BLaER1 (cell line): ENCODE results near the gene ADAM15.

Experiments
- H3K27ac ChIP-seq: shearing (Covaris generic); formaldehyde crosslinking; 2 replicates; pipeline ENCODE4 v1.8.1; 2022
- H3K27me3 ChIP-seq: shearing (Covaris generic); formaldehyde crosslinking; 2 replicates; pipeline ENCODE4 v1.8.1; 2022
- H3K36me3 ChIP-seq: shearing (Covaris generic); formaldehyde crosslinking; 2 replicates; pipeline ENCODE4 v1.8.1; 2022
- H3K4me1 ChIP-seq: shearing (Covaris generic); formaldehyde crosslinking; 2 replicates; pipeline ENCODE4 v1.8.1; 2022
- H3K4me2 ChIP-seq: shearing (Covaris generic); formaldehyde crosslinking; 2 replicates; pipeline ENCODE4 v1.8.1; 2022
- H3K4me3 ChIP-seq: shearing (Covaris generic); formaldehyde crosslinking; 2 replicates; pipeline ENCODE4 v1.8.1; 2022
- H3K9ac ChIP-seq: shearing (Covaris generic); formaldehyde crosslinking; 2 replicates; pipeline ENCODE4 v1.8.1; 2022
- H3K9me3 ChIP-seq: shearing (Covaris generic); formaldehyde crosslinking; 2 replicates; pipeline ENCODE4 v1.8.1; 2022
- H4K20me1 ChIP-seq: shearing (Covaris generic); formaldehyde crosslinking; 2 replicates; pipeline ENCODE4 v1.8.1; 2022
- Cebpa-rat ChIP-seq: shearing (Covaris generic); IDR thresholded peaks from 2 replicates; pipeline ENCODE4 v1.8.1; 2022

Gene ADAM15

DNA sequence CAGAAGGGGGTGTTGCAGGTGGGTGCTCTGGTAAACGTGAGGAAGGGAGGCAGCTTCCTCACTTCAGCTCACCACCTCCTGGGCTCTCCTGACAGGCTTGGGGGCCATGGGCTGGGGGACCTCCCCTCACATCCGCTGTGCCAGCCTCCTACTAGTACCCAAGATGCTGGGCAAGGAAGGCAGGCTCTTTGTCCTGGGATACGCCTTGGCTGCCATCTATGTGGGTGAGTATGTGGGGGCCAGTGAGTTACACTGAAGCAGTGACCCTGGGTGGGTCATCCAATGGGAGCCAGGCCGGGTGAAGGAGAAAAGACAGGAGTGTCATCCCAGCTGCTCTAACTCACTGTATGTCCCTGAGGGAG is 11.8 kb upstream of the ADAM15 start:
- Histone ChIP-seq H3K4me3 (no peak overlapping the region), H3K9me3 (no peaks in the 10 kb centered on the region), H3K27me3 (no peaks in the 10 kb centered on the region), H3K36me3 (no peaks in the 10 kb centered on the region), H3K9ac (no peak overlapping the region), H3K4me2 (peak overlapping the region; percentile 66), H3K4me1 (peaks cover 54% of the 10 kb centered on the region), H4K20me1 (no peaks in the 10 kb centered on the region), H3K27ac (no peak overlapping the region)
- TF ChIP-seq Cebpa-rat, result no peak

- H3K9me3 ChIP-seq, result no peaks in the 10 kb centered on the region
- H3K4me2 ChIP-seq, result peak overlapping the region; percentile 56
- H4K20me1 ChIP-seq, result no peaks in the 10 kb centered on the region
- H3K36me3 ChIP-seq, result no peaks in the 10 kb centered on the region
- H3K27me3 ChIP-seq, result no peaks in the 10 kb centered on the region
- H3K4me1 ChIP-seq, result peaks cover 67% of the 10 kb centered on the region
- H3K27ac ChIP-seq, result no peak overlapping the region
- H3K4me3 ChIP-seq, result no peak overlapping the region
- no peak for TF ChIP-seq Cebpa-rat
- no peak overlapping the region for H3K9ac ChIP-seq
These were observed 10.6 kb upstream of the ADAM15 start for GRCh38 chr1:155040358-155041093.

GRCh38 chr1:155042789-155043188 is 8.3 kb upstream of the ADAM15 start:
- H3K4me2 ChIP-seq, result peak overlapping the region; percentile 59
- H3K4me3 ChIP-seq, result no peak overlapping the region
- no peaks in the 10 kb centered on the region for H4K20me1 ChIP-seq
- H3K36me3 ChIP-seq, result no peaks in the 10 kb centered on the region
- no peak overlapping the region for H3K27ac ChIP-seq
- H3K9ac ChIP-seq, result no peak overlapping the region
- no peaks in the 10 kb centered on the region for H3K27me3 ChIP-seq
- peaks cover 67% of the 10 kb centered on the region for H3K4me1 ChIP-seq
- no peak for TF ChIP-seq Cebpa-rat
- H3K9me3 ChIP-seq, result no peaks in the 10 kb centered on the region

DNA sequence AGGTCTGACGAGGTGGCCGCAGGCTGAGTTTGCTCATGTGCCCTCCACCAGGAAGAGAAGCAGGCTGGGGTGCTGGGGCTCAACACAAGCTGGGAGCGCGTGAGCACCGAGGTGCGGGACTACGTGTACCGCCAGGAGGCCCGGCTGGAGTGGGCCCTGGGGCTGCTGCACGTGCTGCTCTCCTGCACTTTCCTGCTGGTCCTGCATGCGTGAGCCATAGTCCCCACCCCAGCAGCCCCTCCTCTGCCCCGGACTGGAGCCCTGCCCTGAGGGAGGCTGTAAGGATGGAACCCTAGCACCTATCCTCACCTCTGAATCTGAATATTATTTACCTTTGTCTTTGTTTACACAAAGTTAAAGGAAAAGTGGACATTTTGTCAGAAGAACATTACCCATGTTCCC is 7.8 kb upstream of the ADAM15 start:
- H3K9me3 ChIP-seq, result no peaks in the 10 kb centered on the region
- no peak for TF ChIP-seq Cebpa-rat
- no peak overlapping the region for H3K27ac ChIP-seq
- H3K36me3 ChIP-seq, result no peaks in the 10 kb centered on the region
- H3K4me1 ChIP-seq, result peaks cover 66% of the 10 kb centered on the region
- no peaks in the 10 kb centered on the region for H4K20me1 ChIP-seq
- H3K9ac ChIP-seq, result no peak overlapping the region
- H3K4me2 ChIP-seq, result peak overlapping the region; percentile 59
- H3K4me3 ChIP-seq, result no peak overlapping the region
- no peaks in the 10 kb centered on the region for H3K27me3 ChIP-seq

GRCh38 chr1:155043793-155044192 is 7.3 kb upstream of the ADAM15 start:
- Histone ChIP-seq H3K4me2 (peak overlapping the region; percentile 59), H3K4me1 (peaks cover 61% of the 10 kb centered on the region), H3K27ac (no peak overlapping the region), H3K4me3 (no peak overlapping the region), H3K36me3 (no peaks in the 10 kb centered on the region), H4K20me1 (no peaks in the 10 kb centered on the region), H3K27me3 (no peaks in the 10 kb centered on the region), H3K9ac (no peak overlapping the region), H3K9me3 (no peaks in the 10 kb centered on the region)
- TF ChIP-seq Cebpa-rat, result no peak

DNA sequence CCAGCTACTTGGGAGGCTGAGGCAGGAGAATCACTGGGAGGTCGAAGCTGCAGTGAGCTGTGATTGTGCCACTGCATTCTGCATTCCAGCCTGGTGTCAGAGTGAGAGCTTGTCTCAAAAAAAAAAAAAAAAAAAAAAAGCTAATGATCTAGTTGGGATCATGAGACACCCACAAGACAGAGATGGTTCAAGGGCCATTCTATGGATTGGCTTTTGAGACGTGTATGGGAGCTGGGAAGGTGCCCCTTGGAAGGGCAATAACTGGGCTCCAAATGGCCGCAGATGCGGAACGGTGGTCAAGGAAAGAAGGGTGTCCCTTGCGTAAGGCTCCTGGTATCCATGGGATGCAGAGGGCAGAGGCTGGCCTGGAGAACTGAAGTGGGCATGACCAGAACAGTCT is 6.8 kb upstream of the ADAM15 start:
- Histone ChIP-seq H3K4me1 (peaks cover 56% of the 10 kb centered on the region), H3K27ac (no peak overlapping the region), H3K4me3 (no peak overlapping the region), H3K4me2 (peak overlapping the region; percentile 59), H3K27me3 (no peaks in the 10 kb centered on the region), H3K9me3 (no peaks in the 10 kb centered on the region), H3K36me3 (no peaks in the 10 kb centered on the region), H4K20me1 (no peaks in the 10 kb centered on the region), H3K9ac (no peak overlapping the region)
- TF ChIP-seq Cebpa-rat, result no peak

- Histone ChIP-seq H3K9me3 (no peaks in the 10 kb centered on the region), H4K20me1 (no peaks in the 10 kb centered on the region), H3K27me3 (no peaks in the 10 kb centered on the region), H3K36me3 (no peaks in the 10 kb centered on the region), H3K4me2 (peak overlapping the region; percentile 32), H3K4me3 (no peak overlapping the region), H3K4me1 (peaks cover 57% of the 10 kb centered on the region), H3K9ac (no peak overlapping the region), H3K27ac (no peak overlapping the region)
- TF ChIP-seq Cebpa-rat, result no peak
These were observed 6.1 kb upstream of the ADAM15 start for GRCh38 chr1:155044812-155045657.

GRCh38 chr1:155048449-155049334 is 2.4 kb upstream of the ADAM15 start:
- Histone ChIP-seq H4K20me1 (peaks cover 20% of the 10 kb centered on the region), H3K4me2 (no peak overlapping the region), H3K4me3 (no peak overlapping the region), H3K4me1 (peaks cover 47% of the 10 kb centered on the region), H3K9me3 (no peaks in the 10 kb centered on the region), H3K36me3 (peaks cover 1% of the 10 kb centered on the region; the same call in 1 of the 2 replicates), H3K9ac (no peak overlapping the region), H3K27ac (no peak overlapping the region), H3K27me3 (no peaks in the 10 kb centered on the region; the same call in 1 of the 2 replicates)
- TF ChIP-seq Cebpa-rat, result no peak

GRCh38 chr1:155049651-155050559 is 1.2 kb upstream of the ADAM15 start:
- H3K9me3 ChIP-seq, result no peaks in the 10 kb centered on the region
- no peak overlapping the region for H3K27ac ChIP-seq
- TF ChIP-seq Cebpa-rat, result no peak
- peak overlapping the region; percentile 87 for H3K4me3 ChIP-seq
- H4K20me1 ChIP-seq, result peaks cover 26% of the 10 kb centered on the region
- H3K4me1 ChIP-seq, result peaks cover 46% of the 10 kb centered on the region
- H3K36me3 ChIP-seq, result peaks cover 12% of the 10 kb centered on the region
- peak overlapping the region; percentile 100 for H3K4me2 ChIP-seq
- H3K27me3 ChIP-seq, result no peaks in the 10 kb centered on the region; the same call in 1 of the 2 replicates
- peak overlapping the region; percentile 85; the same call in 1 of the 2 replicates for H3K9ac ChIP-seq
